VCaP (cell line): ENCODE measurements around the gene PHACTR2.

Experiments
- H3K27ac ChIP-seq: fragments of 450-650 bp; 2 replicates; pipeline ENCODE4 v1.5.1; 2017
- TF ChIP-seq, protein P1 (sequence below): fragments of 450-650 bp; conservative IDR thresholded peaks from 2 replicates; pipeline ENCODE4 v1.5.1; 2017; ENCODE audit warnings: mild to moderate bottlenecking, moderate library complexity

Gene PHACTR2

DNA sequence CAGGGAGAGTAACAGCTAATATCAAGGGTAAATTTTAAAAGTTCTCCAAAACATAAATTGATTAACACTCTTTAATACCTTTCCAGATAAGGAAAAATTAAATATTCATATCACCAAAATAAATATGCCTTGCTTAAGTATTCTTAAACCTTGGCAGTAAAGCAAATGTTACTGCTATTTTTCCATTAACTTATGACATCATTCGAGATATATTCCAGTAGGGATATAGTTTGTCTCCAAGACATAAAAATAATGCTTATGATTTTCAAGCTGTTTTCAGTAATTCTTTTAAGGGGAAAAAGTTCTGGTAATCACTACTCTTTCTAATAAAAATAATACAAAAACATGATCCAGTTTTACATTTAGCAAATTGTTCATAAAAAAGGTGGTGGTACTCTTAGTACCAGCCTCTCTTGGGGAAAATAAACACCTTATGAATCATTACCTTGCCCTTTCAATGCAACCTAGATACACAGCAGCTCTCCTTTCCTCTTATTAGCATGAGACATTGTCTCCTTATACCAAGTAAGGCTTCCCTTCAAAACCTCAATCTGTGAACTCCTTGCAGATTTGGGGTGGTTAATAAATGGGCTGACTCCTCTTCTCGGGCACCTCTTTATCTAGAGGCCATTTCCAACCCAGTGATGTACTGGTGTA lies 133.9 kb downstream of the PHACTR2 start:
- H3K27ac ChIP-seq = no peak overlapping the region
- TF ChIP-seq, protein P1, sequence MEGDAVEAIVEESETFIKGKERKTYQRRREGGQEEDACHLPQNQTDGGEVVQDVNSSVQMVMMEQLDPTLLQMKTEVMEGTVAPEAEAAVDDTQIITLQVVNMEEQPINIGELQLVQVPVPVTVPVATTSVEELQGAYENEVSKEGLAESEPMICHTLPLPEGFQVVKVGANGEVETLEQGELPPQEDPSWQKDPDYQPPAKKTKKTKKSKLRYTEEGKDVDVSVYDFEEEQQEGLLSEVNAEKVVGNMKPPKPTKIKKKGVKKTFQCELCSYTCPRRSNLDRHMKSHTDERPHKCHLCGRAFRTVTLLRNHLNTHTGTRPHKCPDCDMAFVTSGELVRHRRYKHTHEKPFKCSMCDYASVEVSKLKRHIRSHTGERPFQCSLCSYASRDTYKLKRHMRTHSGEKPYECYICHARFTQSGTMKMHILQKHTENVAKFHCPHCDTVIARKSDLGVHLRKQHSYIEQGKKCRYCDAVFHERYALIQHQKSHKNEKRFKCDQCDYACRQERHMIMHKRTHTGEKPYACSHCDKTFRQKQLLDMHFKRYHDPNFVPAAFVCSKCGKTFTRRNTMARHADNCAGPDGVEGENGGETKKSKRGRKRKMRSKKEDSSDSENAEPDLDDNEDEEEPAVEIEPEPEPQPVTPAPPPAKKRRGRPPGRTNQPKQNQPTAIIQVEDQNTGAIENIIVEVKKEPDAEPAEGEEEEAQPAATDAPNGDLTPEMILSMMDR = no peak

DNA sequence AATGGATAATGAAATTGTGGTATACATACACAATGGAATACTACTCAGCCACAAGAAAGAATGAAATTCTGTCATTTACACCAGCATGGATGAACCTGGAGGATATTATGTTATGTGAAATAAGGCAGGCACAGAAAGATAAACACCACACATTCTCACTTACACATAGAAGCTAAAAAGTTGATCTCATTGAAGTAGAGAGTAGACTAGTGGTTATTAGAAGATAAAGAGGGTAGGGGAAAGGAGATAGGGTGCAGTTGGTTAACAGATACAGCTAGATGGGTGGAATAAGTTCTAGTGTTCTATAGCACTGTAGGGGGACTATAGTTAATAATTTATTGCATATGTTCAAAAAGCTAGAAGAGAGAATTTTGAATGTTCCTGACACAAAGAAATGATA lies 139.9 kb downstream of the PHACTR2 start:
- H3K27ac ChIP-seq = no peak overlapping the region
- TF ChIP-seq, protein P1 = no peak

DNA sequence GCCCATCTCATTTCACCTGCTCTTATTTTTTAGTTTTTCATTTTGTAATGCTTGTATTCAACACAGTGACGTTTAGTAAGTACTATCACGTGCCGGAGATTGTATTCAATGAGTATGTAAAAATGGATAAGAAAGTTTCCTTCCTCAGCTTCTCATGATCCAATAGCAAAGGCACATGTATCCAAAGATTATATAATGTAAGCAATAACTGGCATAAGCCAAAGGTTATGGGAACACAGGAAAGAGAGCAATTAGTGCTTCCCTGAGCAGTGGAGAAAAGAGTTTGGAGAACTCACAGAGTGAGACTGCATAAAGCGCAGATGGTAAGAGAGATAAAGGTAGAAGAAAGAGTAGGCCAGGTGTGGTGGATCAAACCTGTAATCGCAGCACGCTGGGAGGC lies 143.6 kb downstream of the PHACTR2 start:
- H3K27ac ChIP-seq = no peak overlapping the region
- TF ChIP-seq, protein P1 = no peak

DNA sequence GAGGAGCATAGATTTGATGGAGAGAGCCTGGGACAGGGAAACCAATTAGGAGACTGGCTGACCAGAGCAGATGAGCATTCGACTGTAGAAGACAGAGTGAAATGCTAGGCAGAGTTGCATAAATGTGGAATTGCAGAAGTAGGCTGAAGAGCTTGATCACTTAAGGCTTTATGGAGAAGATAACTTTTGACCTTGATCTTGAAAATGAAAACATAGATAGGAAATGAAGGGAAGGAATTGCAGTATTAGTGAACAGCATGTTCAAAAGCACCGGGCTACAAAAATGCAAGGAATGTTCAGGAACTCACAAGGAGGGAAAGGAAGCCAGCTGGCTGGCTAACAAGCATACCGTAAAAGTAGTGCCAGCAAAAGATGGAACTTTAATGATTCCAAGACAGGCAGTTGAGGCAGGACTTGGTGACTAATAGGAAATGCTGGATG lies 144.8 kb downstream of the PHACTR2 start:
- H3K27ac ChIP-seq = no peak overlapping the region
- TF ChIP-seq, protein P1 = no peak

DNA sequence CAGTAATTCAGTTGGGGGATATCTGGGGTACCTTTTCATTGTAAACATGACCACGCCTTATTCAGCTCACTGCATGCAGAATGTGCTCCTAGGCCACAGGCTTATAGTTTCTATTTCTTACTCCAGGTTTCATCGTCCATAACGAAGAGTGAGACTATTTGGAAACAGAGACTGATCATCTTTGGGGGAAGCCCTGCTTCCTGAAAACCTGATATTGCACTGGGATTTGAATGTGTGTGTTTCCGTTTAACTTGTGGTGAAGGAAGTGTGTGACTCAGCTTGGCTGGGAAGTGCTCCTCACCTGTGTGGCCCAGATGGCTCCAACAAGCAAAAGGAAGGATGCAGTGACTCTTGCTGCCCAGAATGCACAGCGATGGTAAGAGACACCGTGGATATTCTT lies 145.8 kb downstream of the PHACTR2 start:
- no peak overlapping the region for H3K27ac ChIP-seq

DNA sequence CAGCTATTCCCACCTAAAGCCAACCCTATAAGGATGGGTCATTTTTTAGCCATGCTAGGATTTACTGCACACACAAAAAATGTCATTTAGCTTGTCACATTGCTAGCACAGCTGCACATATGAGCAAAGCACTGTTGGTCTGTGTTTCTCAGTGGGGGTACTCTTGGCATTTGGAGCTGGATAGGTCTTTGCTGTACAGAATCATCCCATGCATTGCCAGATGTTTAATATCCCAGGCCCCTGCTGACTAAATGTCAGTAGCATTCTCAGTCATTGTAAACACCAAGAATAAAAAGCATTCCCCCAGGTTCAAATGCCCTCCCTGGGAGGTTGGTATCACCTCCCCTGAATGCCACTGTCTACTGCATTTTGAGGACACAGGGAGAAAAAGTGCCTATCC lies 150.8 kb downstream of the PHACTR2 start:
- no peak overlapping the region for H3K27ac ChIP-seq
- TF ChIP-seq, protein P1 = no peak

More for the DNA sequence above, 145.8 kb downstream of the PHACTR2 start:
- TF ChIP-seq, protein P1 = no peak

DNA sequence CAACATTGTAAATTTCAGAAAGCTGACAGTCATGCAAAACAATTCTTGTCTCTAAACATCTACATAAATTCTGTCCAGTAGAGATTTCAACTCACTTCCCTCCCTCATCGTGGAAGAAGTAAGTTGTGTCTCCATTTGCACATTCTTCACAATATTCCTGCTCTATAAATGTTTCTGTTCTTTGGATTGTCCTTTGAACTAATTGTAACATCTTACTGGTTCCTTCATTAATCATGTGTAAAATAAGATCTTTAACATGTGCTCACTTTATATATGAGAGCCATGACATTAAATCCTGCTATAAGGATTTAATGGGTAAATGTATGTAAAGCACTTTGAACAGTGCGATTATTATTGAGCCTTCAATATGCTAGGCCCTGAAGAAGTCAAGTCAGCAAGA lies 158.4 kb downstream of the PHACTR2 start:
- TF ChIP-seq, protein P1 = no peak
- H3K27ac ChIP-seq = peak overlapping the region; percentile 14; the same call in 1 of the 2 replicates
